AG08395 (cell line): ENCODE measurements around the gene THRSP.

Source experiments
- DNase-seq: peaks from one replicate; pipeline ENCODE4 v3.0.0; 2012; ENCODE audit warnings: mixed read lengths, low spot score

Gene THRSP

DNA sequence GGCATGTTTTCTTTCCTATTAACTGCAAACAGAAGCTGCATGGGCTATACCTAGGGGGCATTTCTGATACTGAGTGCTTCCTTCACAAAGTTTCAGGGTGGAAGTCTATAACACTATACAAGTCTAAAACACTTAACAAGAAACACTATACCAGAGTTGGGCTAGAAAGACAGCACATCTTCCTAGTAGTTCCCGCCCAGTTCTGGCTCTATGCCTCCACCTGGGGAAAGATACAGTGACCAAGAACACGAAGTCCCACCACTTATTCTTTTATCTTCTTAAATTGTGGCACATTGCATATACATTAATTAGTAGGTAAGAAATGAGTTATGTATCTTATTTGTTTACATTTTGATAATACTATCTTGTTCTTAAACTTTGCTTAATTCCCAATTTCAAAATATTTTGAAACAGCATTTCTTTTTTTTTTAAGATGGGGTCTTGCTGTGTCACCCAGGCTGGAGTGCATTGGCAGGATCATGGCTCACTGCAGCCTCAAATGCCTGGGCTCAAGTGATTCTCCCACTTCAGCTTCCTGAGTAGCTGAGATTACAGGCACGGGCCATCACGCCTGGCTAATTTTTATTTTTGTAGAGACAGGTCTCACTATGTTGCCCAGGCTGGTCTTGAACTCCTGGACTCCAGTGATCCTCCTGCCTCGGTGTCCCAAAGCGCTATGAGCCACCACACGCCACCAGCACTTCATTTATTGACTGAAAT, 34.2 kb downstream of the THRSP start:
- no peak for DNase-seq

DNA sequence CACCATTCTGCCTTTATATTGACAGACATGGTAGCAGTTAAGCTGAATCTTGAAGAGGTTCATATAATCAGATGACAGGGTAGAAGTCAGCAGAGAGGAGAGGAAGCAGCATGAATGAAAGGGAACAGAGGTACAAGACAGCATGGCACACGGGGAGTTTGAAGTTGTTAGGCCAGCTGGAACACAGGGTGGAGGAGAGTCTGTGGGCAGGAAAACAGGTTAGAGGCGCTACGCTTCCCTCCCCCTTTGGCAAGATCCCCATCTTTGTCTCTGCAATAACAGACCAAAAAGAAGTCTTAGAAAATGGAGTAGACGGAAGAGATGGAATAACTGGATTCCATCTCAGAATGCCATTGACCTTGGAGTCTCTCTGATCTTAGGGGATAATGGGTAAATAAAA, 36.0 kb downstream of the THRSP start:
- DNase-seq: no peak

DNA sequence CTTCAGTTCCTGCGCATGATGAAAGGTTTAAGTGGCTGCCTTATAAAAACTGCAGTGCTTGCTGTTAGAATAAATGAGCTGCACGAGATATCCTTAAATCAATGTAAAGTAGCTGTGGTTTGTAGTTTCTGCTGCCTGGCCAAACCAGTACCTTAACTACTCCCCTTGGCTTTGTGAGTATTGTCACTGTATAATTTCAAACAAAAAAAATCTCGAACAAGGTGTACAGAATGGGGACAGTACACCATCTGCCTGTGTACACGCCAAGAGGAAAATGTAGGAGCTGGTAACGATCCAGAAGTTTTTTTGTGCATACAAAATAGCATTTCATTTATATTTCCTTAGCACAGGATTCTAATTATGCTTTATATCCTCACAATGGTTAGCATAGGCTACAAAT, 36.6 kb downstream of the THRSP start:
- DNase-seq: no peak

DNA sequence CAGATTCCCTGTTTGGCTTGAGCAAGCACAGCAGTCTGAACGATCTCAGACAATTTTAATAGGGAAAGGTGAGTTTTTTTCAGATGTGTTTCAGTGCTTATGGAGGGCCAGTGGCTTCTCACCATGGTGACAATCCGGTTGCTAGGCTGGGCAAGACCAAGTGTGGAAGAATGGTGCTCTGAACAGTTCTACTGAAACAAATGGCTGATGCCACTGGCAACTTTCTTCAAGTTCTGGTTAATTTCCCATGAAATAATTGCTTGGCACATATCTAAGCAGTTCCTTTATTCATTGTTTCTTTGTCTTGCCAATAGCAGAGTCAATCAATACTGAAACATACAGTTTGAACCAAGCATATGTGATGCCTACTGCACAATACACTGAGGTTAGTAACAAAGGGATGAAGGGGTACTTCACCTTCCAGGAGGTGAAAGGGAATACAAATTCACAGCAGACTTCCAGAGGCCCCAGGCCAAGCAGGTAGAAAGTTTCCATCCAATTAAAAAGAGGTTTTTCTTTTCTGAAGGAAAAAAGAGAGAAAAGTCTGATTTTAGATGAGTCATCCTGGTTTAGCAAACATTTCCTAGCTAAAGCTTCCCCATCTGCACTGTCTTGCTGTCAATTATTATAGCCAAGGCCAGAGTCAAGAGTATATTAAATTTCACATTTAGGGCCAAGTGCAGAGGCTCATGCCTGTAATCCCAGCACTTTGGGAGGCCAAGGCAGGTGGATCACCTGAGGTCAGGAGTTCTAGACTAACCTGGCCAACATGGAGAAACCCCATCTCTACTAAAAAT, 37.2 kb downstream of the THRSP start:
- DNase-seq: no peak

DNA sequence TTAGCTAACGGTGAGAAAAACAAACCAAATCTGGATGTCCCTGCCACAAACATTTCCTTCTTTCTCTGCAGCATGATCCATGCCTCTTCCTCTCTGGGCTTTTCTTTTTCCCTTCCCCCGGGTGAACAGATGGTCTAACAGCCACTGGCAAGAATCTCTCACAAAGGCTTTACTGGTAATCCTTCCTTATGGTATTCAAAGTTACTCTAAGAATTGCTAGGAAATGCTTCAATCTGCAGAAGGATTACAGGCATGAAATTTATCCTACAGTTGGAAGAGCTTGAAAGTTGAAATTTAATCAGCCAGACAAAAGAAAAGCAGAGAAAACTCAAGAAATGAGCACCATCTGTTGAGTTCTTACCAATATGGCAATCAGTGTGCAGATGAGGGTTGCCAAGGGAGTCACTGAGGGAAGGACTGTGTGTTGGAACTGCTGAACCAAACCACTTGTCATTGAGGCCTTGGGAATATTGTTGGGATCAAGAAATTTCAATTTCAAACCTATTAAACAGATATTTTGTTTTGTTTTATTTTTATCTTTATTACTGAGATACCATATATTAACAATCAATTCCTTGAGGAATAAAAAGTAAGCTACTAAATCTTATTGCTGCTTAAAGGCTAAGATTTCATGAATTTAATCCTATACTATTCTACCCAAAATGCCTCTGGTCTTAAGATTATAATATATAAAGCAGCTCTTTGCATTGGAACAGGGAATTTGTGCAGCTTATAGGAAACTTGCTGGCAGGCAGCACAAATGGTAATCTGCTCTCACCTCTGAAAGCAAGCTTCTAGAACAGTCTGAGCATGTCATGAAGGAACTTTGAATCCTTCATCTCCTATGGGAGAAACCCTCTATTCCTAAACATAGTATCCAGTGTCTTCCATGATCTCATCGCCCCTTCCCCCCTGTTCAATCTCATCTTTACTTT, 45.7 kb downstream of the THRSP start:
- no peak for DNase-seq

DNA sequence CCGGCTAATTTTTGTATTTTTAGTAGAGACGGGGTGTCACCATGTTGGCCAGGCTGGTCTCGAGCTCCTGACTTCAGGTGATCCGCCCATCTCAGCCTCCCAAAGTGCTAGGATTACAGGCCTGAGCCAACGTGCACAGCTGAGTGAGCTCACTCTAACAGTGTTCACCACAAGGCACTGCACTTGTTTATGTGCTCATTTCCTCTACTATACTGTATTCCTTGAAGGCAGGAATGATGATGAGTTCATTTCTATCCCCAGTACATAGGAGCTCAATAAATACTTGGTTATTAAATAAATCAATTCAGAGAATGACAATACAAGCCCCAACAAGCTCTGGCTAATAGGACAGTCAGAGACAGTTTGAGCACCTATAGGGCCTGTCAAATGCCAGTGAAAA, 46.7 kb downstream of the THRSP start:
- DNase-seq: no peak

DNA sequence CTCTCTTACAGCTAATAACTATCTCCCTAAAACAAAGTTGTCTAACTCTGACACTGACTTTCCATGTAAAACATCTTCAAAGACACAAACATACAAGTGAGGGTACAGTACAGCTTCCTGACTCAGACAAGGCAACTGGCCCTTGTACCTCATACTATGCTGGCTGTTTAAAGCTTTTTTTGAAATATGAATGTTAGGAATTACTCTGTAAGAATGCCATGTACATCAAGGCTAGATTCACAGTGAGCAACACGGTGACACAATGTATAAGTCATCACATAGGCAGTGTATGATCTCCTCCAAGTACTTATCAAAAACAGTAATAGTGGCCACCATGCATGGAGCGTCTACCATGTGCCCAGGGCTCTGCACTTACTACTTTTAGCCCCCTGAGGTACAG, 47.2 kb downstream of the THRSP start:
- peak; percentile 3 for DNase-seq

DNA sequence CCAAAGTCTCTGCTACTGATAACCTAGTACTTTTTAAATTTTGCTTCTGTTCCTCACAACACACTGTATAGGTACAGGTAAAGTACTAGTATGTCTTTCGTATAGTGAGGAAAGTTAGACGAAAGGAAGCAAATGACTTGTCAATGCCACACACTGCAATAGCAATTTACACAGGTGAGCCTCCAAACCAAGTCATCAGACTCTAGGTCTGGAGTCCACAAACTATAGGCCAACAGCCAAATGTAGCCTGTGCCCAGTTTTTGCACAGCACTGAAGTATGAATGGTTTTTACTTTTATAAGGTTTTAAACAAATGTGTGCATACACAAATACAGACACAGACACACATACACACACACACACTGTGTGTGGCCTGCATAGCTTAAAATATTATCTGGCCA, 47.6 kb downstream of the THRSP start:
- no peak for DNase-seq

DNA sequence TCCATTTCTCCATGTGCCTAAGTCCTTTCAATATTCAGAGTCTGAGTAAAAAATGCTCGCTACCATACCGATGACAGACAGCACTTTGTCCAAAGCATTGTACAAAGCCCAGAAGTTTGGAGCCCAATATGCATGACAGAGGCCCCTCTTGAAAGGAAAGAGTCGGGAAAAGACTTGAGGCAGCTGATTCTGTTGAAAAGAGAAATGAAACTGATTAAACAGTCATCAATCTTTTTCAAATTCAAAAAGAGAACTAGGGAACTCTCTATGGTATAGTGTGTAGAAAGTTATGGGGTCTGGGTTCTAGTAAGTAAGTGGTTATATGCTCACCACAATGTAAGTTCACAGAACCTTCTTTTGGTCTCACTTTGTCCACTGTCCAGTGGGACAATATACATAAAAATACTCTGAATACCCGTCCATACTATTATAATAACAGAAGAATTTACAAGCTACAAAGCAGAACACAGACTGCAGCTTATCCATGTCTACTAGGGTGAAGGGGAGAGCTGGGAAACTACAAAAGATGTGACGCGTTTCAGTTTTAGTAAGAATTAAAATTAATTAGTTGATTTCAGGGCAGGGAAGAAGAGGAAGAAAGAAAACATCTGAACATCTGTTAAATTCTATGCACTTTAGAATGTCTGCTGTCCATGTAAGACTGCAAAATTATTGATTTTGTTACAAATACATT, 49.1 kb downstream of the THRSP start:
- no peak for DNase-seq
